Karpas-422 (cell line): ENCODE data around the gene FAM13C. TPM values are rescaled to one million over a fixed set of nuclear protein-coding genes. Genes with fewer than 3 reads are reported as not detected.

Source experiments
- DNase-seq: peaks from one replicate; pipeline ENCODE4 v3.0.0-alpha.2; 2015
- H2AFZ ChIP-seq: fragments of 200-600 bp; sonication (generic); 2 replicates; pipeline ENCODE4 v1.6.1; 2014; ENCODE audit warnings: antibody characterized with exemption, low read length, mixed read lengths
- H3K27ac ChIP-seq: fragments of 200-600 bp; sonication (generic); 2 replicates; pipeline ENCODE4 v1.5.1; 2014; ENCODE audit warnings: mild to moderate bottlenecking, low read length, moderate library complexity
- H3K27me3 ChIP-seq: fragments of 200-600 bp; sonication (generic); 2 replicates; pipeline ENCODE4 v1.6.1; 2014; ENCODE audit warnings: low read length, mixed read lengths
- H3K36me3 ChIP-seq: fragments of 200-600 bp; sonication (generic); 2 replicates; pipeline ENCODE4 v1.6.1; 2014; ENCODE audit warnings: low read length, mixed read lengths; ENCODE audit not compliant: insufficient read depth
- H3K4me1 ChIP-seq: fragments of 200-600 bp; sonication (generic); 2 replicates; pipeline ENCODE4 v1.6.1; 2014; ENCODE audit warnings: mild to moderate bottlenecking, low read length, mixed read lengths
- H3K4me2 ChIP-seq: fragments of 200-600 bp; sonication (generic); 2 replicates; pipeline ENCODE4 v1.6.1; 2014; ENCODE audit warnings: low read length, low read depth, mild to moderate bottlenecking; ENCODE audit not compliant: poor library complexity, severe bottlenecking
- H3K4me3 ChIP-seq: fragments of 200-600 bp; sonication (generic); 2 replicates; pipeline ENCODE4 v1.5.1; 2014; ENCODE audit warnings: mild to moderate bottlenecking, antibody characterized with exemption, low read length, mixed read lengths
- H3K79me2 ChIP-seq: fragments of 200-600 bp; sonication (generic); 2 replicates; pipeline ENCODE4 v1.6.1; 2014; ENCODE audit warnings: mild to moderate bottlenecking, low read length, mixed read lengths
- H3K9ac ChIP-seq: fragments of 200-600 bp; sonication (generic); 2 replicates; pipeline ENCODE4 v1.6.0; 2014; ENCODE audit warnings: low read length
- H3K9me2 ChIP-seq: fragments of 200-600 bp; sonication (generic), shearing (Covaris generic); replicated peaks from 2 replicates; pipeline ENCODE4 v1.6.0; 2014; ENCODE audit warnings: mild to moderate bottlenecking, low read length, moderate library complexity; ENCODE audit not compliant: insufficient read depth
- H3K9me3 ChIP-seq: fragments of 300-700, 200-600 bp; sonication (generic); 2 replicates; pipeline ENCODE4 v1.6.1; 2014; ENCODE audit warnings: low read length, mixed read lengths
- H4K20me1 ChIP-seq: fragments of 200-600 bp; sonication (generic); 2 replicates; pipeline ENCODE4 v1.6.1; 2014; ENCODE audit warnings: mild to moderate bottlenecking, antibody characterized with exemption, low read length, low read depth; ENCODE audit not compliant: insufficient read depth
- total RNA-seq: library from RNA; depleted of rRNA; stranded (reverse); fragments of >200 nt; shearing (Covaris generic); gene quantifications from 2 replicates; pipeline ENCODE4 v1.2.3, GENCODE V29; 2014; ENCODE audit warnings: low replicate concordance

FAM13C gene
- total RNA-seq, 1 experiment from 2014 or later = not detected

DNA sequence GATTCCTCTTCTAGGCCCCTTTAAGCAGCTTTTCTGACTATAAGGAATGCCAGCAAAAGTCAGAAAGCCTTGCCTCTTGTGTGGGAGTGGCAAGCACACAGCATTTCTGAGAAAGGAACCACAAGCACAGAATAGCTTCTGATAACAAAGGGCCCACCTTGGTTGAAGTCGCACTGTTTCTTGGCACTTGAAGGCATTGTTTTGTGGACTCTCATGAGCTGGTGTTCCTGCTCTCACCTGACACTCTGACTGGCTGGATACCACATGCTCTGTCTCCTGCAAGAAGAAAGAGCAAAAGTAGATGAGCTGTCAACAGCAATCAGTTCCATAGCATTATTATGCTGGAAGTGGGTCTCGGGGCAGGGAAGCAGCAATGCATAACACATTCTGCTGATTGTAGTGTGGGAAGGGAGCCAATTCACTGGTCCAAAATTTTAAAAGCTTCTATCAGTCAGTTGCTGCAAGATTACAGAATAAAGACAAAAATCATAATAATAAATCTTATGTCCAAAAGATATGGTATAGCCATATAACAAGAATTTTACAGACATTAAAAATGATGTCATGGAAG, 38.4 kb downstream of the FAM13C start:
- Histone ChIP-seq H3K4me2 (no peak overlapping the region), H3K9ac (no peak overlapping the region), H2AFZ (no peak overlapping the region), H3K36me3 (no peaks in the 10 kb centered on the region), H3K79me2 (no peaks in the 10 kb centered on the region), H3K27ac (no peak overlapping the region), H3K9me2 (no peaks in the 10 kb centered on the region), H3K4me1 (no peaks in the 10 kb centered on the region), H4K20me1 (no peaks in the 10 kb centered on the region), H3K27me3 (no peaks in the 10 kb centered on the region), H3K4me3 (no peak overlapping the region), H3K9me3 (no peaks in the 10 kb centered on the region)
- DNase-seq = no peak

DNA sequence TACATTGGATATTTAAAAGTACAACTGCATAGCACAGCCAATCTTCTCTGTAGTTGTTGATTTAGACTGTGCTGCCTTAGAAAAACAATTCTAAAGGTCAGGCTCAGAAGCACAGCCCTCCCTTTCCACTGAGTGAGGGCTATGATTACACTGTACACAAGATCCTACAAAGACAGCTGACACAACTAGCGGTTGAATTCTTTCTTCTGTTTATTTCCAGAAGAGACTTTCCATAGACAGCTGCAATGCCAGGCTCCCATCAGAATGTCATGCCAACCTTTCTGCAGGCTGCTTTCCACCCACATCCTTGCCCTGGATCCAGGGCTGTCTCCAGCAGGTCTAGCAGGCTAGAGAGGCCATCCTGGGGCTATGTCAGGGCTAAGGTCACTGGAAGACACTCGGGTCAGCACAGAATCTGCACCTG, 39.3 kb downstream of the FAM13C start:
- no peak for DNase-seq
- Histone ChIP-seq H3K27ac (no peak overlapping the region), H3K4me1 (no peaks in the 10 kb centered on the region), H3K36me3 (no peaks in the 10 kb centered on the region), H2AFZ (no peak overlapping the region), H3K27me3 (no peaks in the 10 kb centered on the region), H3K9me3 (no peaks in the 10 kb centered on the region), H3K4me2 (no peak overlapping the region), H3K4me3 (no peak overlapping the region), H3K79me2 (no peaks in the 10 kb centered on the region), H3K9me2 (no peaks in the 10 kb centered on the region), H3K9ac (no peak overlapping the region), H4K20me1 (no peaks in the 10 kb centered on the region)

DNA sequence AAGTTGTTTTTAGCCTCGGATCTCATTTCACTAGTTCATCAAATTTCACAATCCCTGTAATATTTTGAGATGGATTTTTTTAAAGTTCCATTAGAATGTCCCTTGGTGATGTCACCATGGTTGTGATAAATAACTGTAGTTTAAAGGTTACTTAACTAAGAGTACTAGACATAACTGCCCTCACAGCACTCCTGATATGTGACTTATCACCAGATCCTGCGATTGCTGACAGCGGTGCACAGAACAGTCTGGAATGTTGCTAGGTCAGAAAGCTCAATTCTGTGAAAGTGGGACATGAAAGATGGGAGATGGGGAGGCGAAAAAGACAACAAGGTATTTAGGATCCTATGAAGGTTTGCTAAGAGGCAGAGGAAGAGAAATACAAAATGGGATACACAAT, 40.2 kb downstream of the FAM13C start:
- H3K4me2 ChIP-seq = no peak overlapping the region
- H3K27me3 ChIP-seq = no peaks in the 10 kb centered on the region
- no peaks in the 10 kb centered on the region for H4K20me1 ChIP-seq
- no peak overlapping the region for H3K4me3 ChIP-seq
- no peak for DNase-seq
- H3K9me3 ChIP-seq = no peaks in the 10 kb centered on the region
- H3K9ac ChIP-seq = no peak overlapping the region
- H2AFZ ChIP-seq = no peak overlapping the region
- H3K9me2 ChIP-seq = no peaks in the 10 kb centered on the region
- H3K36me3 ChIP-seq = no peaks in the 10 kb centered on the region
- no peaks in the 10 kb centered on the region for H3K79me2 ChIP-seq
- no peaks in the 10 kb centered on the region for H3K4me1 ChIP-seq
- no peak overlapping the region for H3K27ac ChIP-seq

DNA sequence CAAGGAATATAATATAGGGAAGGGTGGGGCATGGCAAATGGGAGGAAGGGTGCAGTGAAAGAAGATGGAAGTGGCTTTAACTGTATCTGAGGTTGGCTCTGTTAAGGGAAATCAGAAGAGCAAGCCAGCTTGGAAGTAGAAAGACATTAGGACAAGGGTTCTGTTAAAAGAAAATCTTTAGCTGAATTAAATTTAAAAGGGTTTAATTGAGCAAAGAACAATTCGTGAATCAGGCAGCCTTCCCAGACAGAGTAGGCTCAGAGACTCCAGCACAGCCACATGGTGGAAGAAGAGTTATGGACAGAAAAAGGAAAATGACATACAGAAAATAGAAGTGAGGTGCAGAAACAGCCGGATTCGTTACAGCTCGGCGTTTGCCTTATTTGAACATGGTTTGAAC, 42.0 kb downstream of the FAM13C start:
- Histone ChIP-seq H3K27me3 (no peaks in the 10 kb centered on the region), H4K20me1 (no peaks in the 10 kb centered on the region), H3K4me1 (no peaks in the 10 kb centered on the region), H3K4me3 (no peak overlapping the region), H3K79me2 (no peaks in the 10 kb centered on the region), H3K9ac (no peak overlapping the region), H3K27ac (no peak overlapping the region), H3K9me3 (no peaks in the 10 kb centered on the region), H2AFZ (no peak overlapping the region), H3K36me3 (no peaks in the 10 kb centered on the region), H3K4me2 (no peak overlapping the region), H3K9me2 (no peaks in the 10 kb centered on the region)
- no peak for DNase-seq

GRCh38 chr10:59319854-59320253, 42.5 kb downstream of the FAM13C start:
- Histone ChIP-seq H4K20me1 (no peaks in the 10 kb centered on the region), H3K4me1 (no peaks in the 10 kb centered on the region), H3K79me2 (no peaks in the 10 kb centered on the region), H3K4me2 (no peak overlapping the region), H3K9me2 (no peaks in the 10 kb centered on the region), H3K27ac (no peak overlapping the region), H3K36me3 (no peaks in the 10 kb centered on the region), H3K4me3 (no peak overlapping the region), H3K9ac (no peak overlapping the region), H2AFZ (no peak overlapping the region), H3K27me3 (no peaks in the 10 kb centered on the region), H3K9me3 (no peaks in the 10 kb centered on the region)
- DNase-seq = no peak

GRCh38 chr10:59317066-59317465, 45.3 kb downstream of the FAM13C start:
- Histone ChIP-seq H3K79me2 (no peaks in the 10 kb centered on the region), H2AFZ (no peak overlapping the region), H4K20me1 (no peaks in the 10 kb centered on the region), H3K27ac (no peak overlapping the region), H3K36me3 (no peaks in the 10 kb centered on the region), H3K4me3 (no peak overlapping the region), H3K27me3 (no peaks in the 10 kb centered on the region), H3K9me3 (no peaks in the 10 kb centered on the region), H3K4me1 (no peaks in the 10 kb centered on the region), H3K9ac (no peak overlapping the region), H3K4me2 (no peak overlapping the region), H3K9me2 (no peaks in the 10 kb centered on the region)
- DNase-seq = no peak

- H3K4me1 ChIP-seq = no peaks in the 10 kb centered on the region
- H3K4me2 ChIP-seq = no peak overlapping the region
- H3K27me3 ChIP-seq = no peaks in the 10 kb centered on the region
- no peaks in the 10 kb centered on the region for H3K36me3 ChIP-seq
- no peaks in the 10 kb centered on the region for H3K9me3 ChIP-seq
- no peak overlapping the region for H3K4me3 ChIP-seq
- H2AFZ ChIP-seq = no peak overlapping the region
- no peaks in the 10 kb centered on the region for H3K9me2 ChIP-seq
- H3K79me2 ChIP-seq = no peaks in the 10 kb centered on the region
- no peak overlapping the region for H3K27ac ChIP-seq
- H4K20me1 ChIP-seq = no peaks in the 10 kb centered on the region
- no peak overlapping the region for H3K9ac ChIP-seq
- DNase-seq = no peak
These were observed 46.9 kb downstream of the FAM13C start for GRCh38 chr10:59315465-59315864.

- no peak overlapping the region for H3K9ac ChIP-seq
- no peaks in the 10 kb centered on the region for H4K20me1 ChIP-seq
- H3K4me1 ChIP-seq = no peaks in the 10 kb centered on the region
- H2AFZ ChIP-seq = no peak overlapping the region
- DNase-seq = no peak
- H3K27ac ChIP-seq = no peak overlapping the region
- no peaks in the 10 kb centered on the region for H3K9me3 ChIP-seq
- no peaks in the 10 kb centered on the region for H3K79me2 ChIP-seq
- H3K9me2 ChIP-seq = no peaks in the 10 kb centered on the region
- H3K36me3 ChIP-seq = no peaks in the 10 kb centered on the region
- no peaks in the 10 kb centered on the region for H3K27me3 ChIP-seq
- H3K4me3 ChIP-seq = no peak overlapping the region
- no peak overlapping the region for H3K4me2 ChIP-seq
These were observed 48.1 kb downstream of the FAM13C start for GRCh38 chr10:59314268-59314667.

DNA sequence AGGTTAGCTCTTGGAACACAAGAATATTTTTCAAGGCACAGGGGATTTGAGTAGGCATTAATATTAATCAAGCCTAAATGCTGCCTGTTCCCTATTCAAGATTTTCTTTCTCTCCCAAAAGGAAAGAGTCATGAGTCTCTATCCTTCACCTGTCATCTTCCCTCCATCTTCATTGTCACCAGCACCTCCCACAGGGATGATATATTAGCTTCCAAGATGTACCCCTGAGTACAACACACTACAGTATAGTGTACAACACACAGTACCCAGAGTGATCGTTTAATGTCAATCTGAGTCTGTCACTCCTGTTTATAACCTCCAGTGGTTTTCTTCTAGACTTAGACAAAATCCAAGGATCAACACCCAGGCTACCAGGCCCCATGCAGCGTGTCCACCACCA, 50.1 kb downstream of the FAM13C start:
- no peaks in the 10 kb centered on the region for H3K27me3 ChIP-seq
- H3K27ac ChIP-seq = no peak overlapping the region
- no peak overlapping the region for H2AFZ ChIP-seq
- H3K9ac ChIP-seq = no peak overlapping the region
- H3K4me1 ChIP-seq = no peaks in the 10 kb centered on the region
- no peaks in the 10 kb centered on the region for H3K9me3 ChIP-seq
- no peaks in the 10 kb centered on the region for H3K79me2 ChIP-seq
- DNase-seq = no peak
- H3K9me2 ChIP-seq = no peaks in the 10 kb centered on the region
- H4K20me1 ChIP-seq = no peaks in the 10 kb centered on the region
- H3K4me2 ChIP-seq = no peak overlapping the region
- H3K36me3 ChIP-seq = no peaks in the 10 kb centered on the region
- no peak overlapping the region for H3K4me3 ChIP-seq
